Neural progenitor cell (in vitro differentiated cells): Measurements from ENCODE around the gene CAMK2A. TPM values are rescaled to one million over a fixed set of nuclear protein-coding genes. Genes with fewer than 3 reads are reported as not detected.

Experiments
- DNase-seq: peaks from one replicate; pipeline ENCODE4 v3.0.0-alpha.2; 2016; ENCODE audit warnings: low spot score
- H2AFZ ChIP-seq: fragments of 200-600 bp; sonication (generic); replicated peaks from 2 replicates; pipeline ENCODE4 v1.6.1; 2016; ENCODE audit warnings: antibody characterized with exemption
- H3F3A ChIP-seq: fragments of 200-600 bp; sonication (generic); 2 replicates; pipeline ENCODE4 v1.6.1; 2016; ENCODE audit warnings: antibody characterized with exemption, low read depth
- H3K27ac ChIP-seq: fragments of 200-600 bp; sonication (generic); 2 replicates; pipeline ENCODE4 v1.5.1; 2016; ENCODE audit warnings: mild to moderate bottlenecking
- H3K27me3 ChIP-seq: fragments of 200-600 bp; sonication (generic); 2 replicates; pipeline ENCODE4 v1.6.1; 2016; ENCODE audit warnings: mild to moderate bottlenecking, moderate library complexity
- H3K36me3 ChIP-seq: fragments of 200-600 bp; sonication (generic); 2 replicates; pipeline ENCODE4 v1.5.1; 2016
- H3K4me1 ChIP-seq: fragments of 200-600 bp; sonication (generic); 2 replicates; pipeline ENCODE4 v1.6.1; 2016; ENCODE audit warnings: mixed run types
- H3K4me2 ChIP-seq: fragments of 200-600 bp; sonication (generic); 2 replicates; pipeline ENCODE4 v1.6.1; 2016
- H3K4me3 ChIP-seq: fragments of 200-600 bp; sonication (generic); 2 replicates; pipeline ENCODE4 v1.5.1; 2016
- H3K79me2 ChIP-seq: fragments of 200-600 bp; sonication (generic); 2 replicates; pipeline ENCODE4 v1.6.1; 2016; ENCODE audit warnings: low read depth
- H3K9ac ChIP-seq: fragments of 200-600 bp; sonication (generic); 2 replicates; pipeline ENCODE4 v1.6.1; 2016
- H3K9me3 ChIP-seq: fragments of 200-600 bp; sonication (generic); 2 replicates; pipeline ENCODE4 v1.5.1; 2016; ENCODE audit warnings: low read depth
- H4K20me1 ChIP-seq: fragments of 200-600 bp; sonication (generic); 2 replicates; pipeline ENCODE4 v1.6.1; 2016; ENCODE audit warnings: low read depth
- H3K27ac Mint-ChIP-seq: 3 replicates; pipeline ENCODE4 v1.8.0; 2021; ENCODE audit warnings: mixed read lengths
- H3K27me3 Mint-ChIP-seq: 2 replicates; pipeline ENCODE4 v1.8.0; 2022; ENCODE audit warnings: low read depth, mild to moderate bottlenecking, inconsistent platforms, moderate library complexity, mixed read lengths; ENCODE audit not compliant: insufficient read depth
- H3K36me3 Mint-ChIP-seq: 3 replicates; pipeline ENCODE4 v1.8.0; 2021; ENCODE audit warnings: mixed read lengths
- H3K4me1 Mint-ChIP-seq: 3 replicates; pipeline ENCODE4 v1.8.0; 2021; ENCODE audit warnings: mixed read lengths
- H3K4me3 Mint-ChIP-seq: 3 replicates; pipeline ENCODE4 v1.8.0; 2021; ENCODE audit warnings: mild to moderate bottlenecking, moderate library complexity, mixed read lengths
- H3K9me3 Mint-ChIP-seq: 3 replicates; pipeline ENCODE4 v1.8.0; 2020; ENCODE audit warnings: mixed read lengths
- CTCF ChIP-seq: fragments of 200-600 bp; sonication (generic); IDR thresholded peaks from 2 replicates; pipeline ENCODE4 v1.5.1; 2017; ENCODE audit warnings: antibody characterized with exemption, mild to moderate bottlenecking
- EZH2 ChIP-seq: fragments of 200-600 bp; sonication (generic); IDR thresholded peaks from 2 replicates; pipeline ENCODE4 v1.6.1; 2017; ENCODE audit warnings: antibody characterized with exemption, mild to moderate bottlenecking, moderate library complexity
- EZH2phosphoT487 ChIP-seq: fragments of 200-600 bp; sonication (generic); IDR thresholded peaks from 2 replicates; pipeline ENCODE4 v1.6.1; 2017; ENCODE audit warnings: antibody characterized with exemption
- total RNA-seq: library from RNA; depleted of rRNA; stranded (reverse); fragments of >200 nt; gene quantifications from 2 replicates; pipeline ENCODE4 v1.2.3, GENCODE V29; 2015; ENCODE audit warnings: low replicate concordance

CAMK2A gene
- total RNA-seq, 1 donor from 2014 or later, result 0.09 TPM

GRCh38 chr5:150297236-150297890, 7.8 kb upstream of the CAMK2A start:
- Histone ChIP-seq H3K36me3 (no peaks in the 10 kb centered on the region), H3K79me2 (no peaks in the 10 kb centered on the region), H3K4me2 (no peak overlapping the region), H3K4me1 (peaks cover 45% of the 10 kb centered on the region), H3K27ac (no peak overlapping the region), H3F3A (peaks cover 35% of the 10 kb centered on the region), H3K9ac (no peak overlapping the region), H3K9me3 (no peaks in the 10 kb centered on the region), H3K27me3 (peaks cover 7% of the 10 kb centered on the region), H2AFZ (no peak overlapping the region), H3K4me3 (no peak overlapping the region), H4K20me1 (no peaks in the 10 kb centered on the region)
- no peaks in the 10 kb centered on the region for H3K9me3 Mint-ChIP-seq
- TF ChIP-seq EZH2phosphoT487, result no peak
- no peak for TF ChIP-seq EZH2
- no peak for TF ChIP-seq CTCF
- H3K4me1 Mint-ChIP-seq, result peaks cover 50% of the 10 kb centered on the region
- no peak overlapping the region for H3K4me3 Mint-ChIP-seq
- no peak overlapping the region for H3K27ac Mint-ChIP-seq
- DNase-seq, result no peak
- no peaks in the 10 kb centered on the region for H3K36me3 Mint-ChIP-seq
- H3K27me3 Mint-ChIP-seq, result peaks cover 13% of the 10 kb centered on the region

- Histone ChIP-seq H3K4me2 (no peak overlapping the region), H2AFZ (no peak overlapping the region), H3K36me3 (no peaks in the 10 kb centered on the region), H3K4me1 (peaks cover 43% of the 10 kb centered on the region), H3K27me3 (peaks cover 2% of the 10 kb centered on the region), H3K79me2 (no peaks in the 10 kb centered on the region), H3K4me3 (no peak overlapping the region), H3K27ac (no peak overlapping the region), H3K9ac (no peak overlapping the region), H4K20me1 (no peaks in the 10 kb centered on the region), H3K9me3 (no peaks in the 10 kb centered on the region), H3F3A (peaks cover 26% of the 10 kb centered on the region)
- Mint-ChIP-seq H3K36me3 (no peaks in the 10 kb centered on the region), H3K27ac (no peak overlapping the region), H3K4me1 (peaks cover 50% of the 10 kb centered on the region), H3K9me3 (no peaks in the 10 kb centered on the region), H3K4me3 (no peak overlapping the region), H3K27me3 (peaks cover 10% of the 10 kb centered on the region)
- no peak for TF ChIP-seq EZH2phosphoT487
- TF ChIP-seq EZH2, result no peak
- TF ChIP-seq CTCF, result no peak
- DNase-seq, result no peak
These were observed 6.9 kb upstream of the CAMK2A start for GRCh38 chr5:150296496-150296895.

- H3K4me3 Mint-ChIP-seq, result no peak overlapping the region
- H3K4me1 Mint-ChIP-seq, result peaks cover 44% of the 10 kb centered on the region
- Histone ChIP-seq H2AFZ (no peak overlapping the region), H3K4me1 (peaks cover 37% of the 10 kb centered on the region), H3K9me3 (no peaks in the 10 kb centered on the region), H3K4me3 (no peak overlapping the region), H3F3A (peaks cover 20% of the 10 kb centered on the region), H3K36me3 (no peaks in the 10 kb centered on the region), H3K27ac (no peak overlapping the region), H4K20me1 (no peaks in the 10 kb centered on the region), H3K4me2 (no peak overlapping the region), H3K9ac (no peak overlapping the region), H3K27me3 (no peaks in the 10 kb centered on the region), H3K79me2 (no peaks in the 10 kb centered on the region)
- H3K27me3 Mint-ChIP-seq, result peaks cover 8% of the 10 kb centered on the region
- no peaks in the 10 kb centered on the region for H3K36me3 Mint-ChIP-seq
- no peak for TF ChIP-seq EZH2
- no peak for TF ChIP-seq CTCF
- TF ChIP-seq EZH2phosphoT487, result no peak
- DNase-seq, result no peak
- H3K9me3 Mint-ChIP-seq, result no peaks in the 10 kb centered on the region
- peak overlapping the region; percentile 70 for H3K27ac Mint-ChIP-seq
These were observed 6.3 kb upstream of the CAMK2A start for GRCh38 chr5:150295741-150296486.
